Measurements from ENCODE around the gene SLF2. TPM values are rescaled to one million over a fixed set of nuclear protein-coding genes. Genes with fewer than 3 reads are reported as not detected.

SLF2 gene
- total RNA-seq, 2 experiments from 2014 or later = 29.0 to 31.9 TPM

DNA sequence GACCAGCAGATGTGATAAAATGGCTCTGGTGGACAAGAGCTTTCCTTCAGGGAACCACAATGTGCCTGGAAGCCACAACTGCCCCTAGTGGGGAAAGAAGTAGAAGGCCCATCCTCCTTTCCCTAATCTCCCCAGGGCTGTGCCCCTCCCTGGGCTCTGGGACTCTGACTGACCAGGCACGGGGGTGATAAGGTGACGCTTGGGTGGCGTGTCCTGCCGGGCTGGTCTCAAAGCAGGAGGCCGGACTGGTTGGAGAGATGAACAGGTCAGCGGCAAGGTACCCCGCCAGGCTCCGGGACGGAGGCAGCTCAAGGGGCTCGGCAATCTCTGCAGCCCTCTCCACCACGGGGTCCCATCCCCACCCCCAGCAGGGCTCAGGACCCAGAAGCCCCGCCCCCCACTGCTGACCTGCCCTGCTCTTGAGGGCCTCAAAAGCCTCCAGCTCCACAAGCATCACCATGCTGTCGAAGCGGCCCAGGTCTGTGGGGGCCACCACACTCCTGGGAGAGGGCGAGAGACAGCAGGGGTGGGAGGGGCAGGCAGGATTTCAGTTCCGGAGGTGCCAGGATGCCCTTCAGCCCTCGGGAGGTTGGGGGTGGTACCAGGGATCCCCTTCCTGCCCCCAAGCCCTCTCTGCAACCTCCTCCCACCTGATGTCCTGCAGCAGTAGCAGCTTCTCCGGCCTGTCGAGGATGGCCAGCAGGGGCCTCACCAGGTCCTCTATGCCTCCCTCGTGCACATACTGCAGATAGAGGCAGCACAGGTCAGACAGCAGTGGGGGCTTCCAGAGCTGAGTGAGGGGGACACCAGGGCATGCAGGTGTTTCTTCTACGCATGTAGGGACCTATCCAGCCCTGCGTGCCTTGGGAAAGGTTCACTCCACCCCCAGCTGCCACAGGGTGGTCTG lies 99.0 kb downstream of the SLF2 start:
- ATAC-seq = no peak
- Mint-ChIP-seq H3K27me3 (peaks cover 15% of the 10 kb centered on the region), H3K27ac (no peak overlapping the region), H3K9me3 (no peaks in the 10 kb centered on the region), H3K4me3 (no peak overlapping the region), H3K36me3 (ENCODE audit: low read depth) (no peaks in the 10 kb centered on the region), H3K4me1 (ENCODE audit: low read depth) (peaks cover 24% of the 10 kb centered on the region)
- intact Hi-C loops (cut with micrococcal nuclease) = no loop called here
- TF ChIP-seq, protein P1, sequence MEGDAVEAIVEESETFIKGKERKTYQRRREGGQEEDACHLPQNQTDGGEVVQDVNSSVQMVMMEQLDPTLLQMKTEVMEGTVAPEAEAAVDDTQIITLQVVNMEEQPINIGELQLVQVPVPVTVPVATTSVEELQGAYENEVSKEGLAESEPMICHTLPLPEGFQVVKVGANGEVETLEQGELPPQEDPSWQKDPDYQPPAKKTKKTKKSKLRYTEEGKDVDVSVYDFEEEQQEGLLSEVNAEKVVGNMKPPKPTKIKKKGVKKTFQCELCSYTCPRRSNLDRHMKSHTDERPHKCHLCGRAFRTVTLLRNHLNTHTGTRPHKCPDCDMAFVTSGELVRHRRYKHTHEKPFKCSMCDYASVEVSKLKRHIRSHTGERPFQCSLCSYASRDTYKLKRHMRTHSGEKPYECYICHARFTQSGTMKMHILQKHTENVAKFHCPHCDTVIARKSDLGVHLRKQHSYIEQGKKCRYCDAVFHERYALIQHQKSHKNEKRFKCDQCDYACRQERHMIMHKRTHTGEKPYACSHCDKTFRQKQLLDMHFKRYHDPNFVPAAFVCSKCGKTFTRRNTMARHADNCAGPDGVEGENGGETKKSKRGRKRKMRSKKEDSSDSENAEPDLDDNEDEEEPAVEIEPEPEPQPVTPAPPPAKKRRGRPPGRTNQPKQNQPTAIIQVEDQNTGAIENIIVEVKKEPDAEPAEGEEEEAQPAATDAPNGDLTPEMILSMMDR (IDR thresholded peaks at IDR 0.05) = no peak
- ChIA-PET CTCF (interaction anchor here (1.0 to 2.8 kb wide), 6 partner anchors 9 to 31 kb away, joined by 3 to 15 read pairs (median 4); partner anchors contain the start of gene LZTS2), POLR2A (interaction anchor here (1.2 kb wide), 1 partner anchor 23 kb away, joined by 4 read pairs; no protein-coding TSS in a partner anchor)
- no peak for DNase-seq

DNA sequence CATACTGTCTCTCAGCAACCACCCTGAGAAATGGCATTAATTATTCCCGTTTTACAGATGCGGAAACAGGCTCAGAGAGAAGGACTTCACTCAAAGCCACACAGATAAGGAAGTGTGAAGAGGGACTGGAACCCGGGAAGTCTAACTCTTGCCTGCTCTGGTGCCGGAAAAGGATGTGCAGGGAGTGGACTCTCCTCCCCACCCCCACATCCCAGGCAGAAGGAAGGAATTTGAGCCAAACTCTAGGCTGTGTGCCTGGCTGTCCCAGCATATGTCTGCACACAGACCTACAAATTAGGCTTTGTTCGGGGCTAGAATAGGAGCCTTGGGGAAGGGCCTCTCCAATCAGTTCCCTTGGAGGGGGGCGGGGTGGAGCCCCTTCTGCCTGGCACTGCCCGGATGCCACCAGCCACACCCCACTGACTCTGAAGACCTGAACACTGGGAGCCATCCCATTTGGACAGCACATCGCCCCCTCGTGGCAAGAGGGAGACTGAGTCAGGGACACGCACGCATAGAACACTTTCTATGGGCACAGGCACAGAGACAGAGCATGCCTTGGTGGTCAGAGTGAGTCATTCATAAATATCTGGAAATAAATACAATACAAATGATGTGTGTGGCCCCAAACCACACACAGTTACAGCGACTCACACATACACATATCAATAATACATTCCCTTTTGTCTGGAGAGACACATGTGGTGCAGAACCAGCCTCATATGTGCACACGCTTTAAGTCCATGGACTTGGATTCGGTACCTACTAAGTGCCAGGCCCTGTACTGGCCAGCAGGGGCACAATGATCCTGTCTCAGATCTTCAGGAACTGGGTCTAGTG lies 100.0 kb downstream of the SLF2 start:
- DNase-seq (peak; percentile 92), ATAC-seq (peak; percentile 90)
- peaks cover 19% of the 10 kb centered on the region for H3K27me3 Mint-ChIP-seq
- H3K36me3 Mint-ChIP-seq (ENCODE audit: low read depth) = no peaks in the 10 kb centered on the region
- ChIA-PET POLR2A (interaction anchor here (1.2 kb wide), 1 partner anchor 22 kb away, joined by 4 read pairs; no protein-coding TSS in a partner anchor), CTCF (interaction anchor here (1.2 to 2.8 kb wide), 4 partner anchors 10 to 30 kb away, joined by 4 to 15 read pairs (median 6); partner anchors contain the start of gene LZTS2)
- H3K4me3 Mint-ChIP-seq = no peak overlapping the region
- intact Hi-C loops (cut with micrococcal nuclease) = no loop called here
- peaks cover 24% of the 10 kb centered on the region for H3K4me1 Mint-ChIP-seq (ENCODE audit: low read depth)
- H3K27ac Mint-ChIP-seq = no peak overlapping the region
- TF ChIP-seq, protein P1 (IDR thresholded peaks at IDR 0.05) = peak; percentile 97
- H3K9me3 Mint-ChIP-seq = no peaks in the 10 kb centered on the region

DNA sequence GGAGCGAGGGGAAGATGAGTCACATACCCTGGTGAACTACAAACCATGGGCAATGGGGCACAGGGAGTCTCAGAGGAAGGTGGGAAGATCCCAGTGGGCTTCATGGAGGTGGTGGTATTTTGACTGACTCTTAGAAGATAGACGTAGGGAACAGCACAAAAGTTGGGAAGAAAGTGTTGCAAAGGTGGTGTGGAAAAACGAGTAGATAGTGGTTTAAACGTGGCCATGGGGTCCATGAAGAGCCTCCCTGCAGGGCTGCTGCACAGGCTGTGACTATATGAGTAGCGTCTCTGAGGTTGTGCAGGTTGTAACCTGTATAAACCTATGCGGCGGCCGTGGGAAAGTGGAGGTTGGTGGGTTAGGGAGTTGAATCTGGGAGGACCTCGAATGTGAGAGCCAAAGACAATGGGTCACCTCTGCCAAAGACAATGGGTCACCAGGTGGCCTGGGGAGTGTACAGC lies 100.6 kb downstream of the SLF2 start:
- no peaks in the 10 kb centered on the region for H3K9me3 Mint-ChIP-seq
- no peak for DNase-seq
- intact Hi-C loops (cut with micrococcal nuclease) = no loop called here
- CTCF ChIA-PET = interaction anchor here (1.3 to 7.3 kb wide), 13 partner anchors 12 to 343 kb away, joined by 4 to 178 read pairs (median 9); partner anchors contain the start of genes LZTS2, MRPL43, PDZD7 and SEMA4G
- no peak for ATAC-seq
- TF ChIP-seq, protein P1 (IDR thresholded peaks at IDR 0.05) = no peak
- H3K4me3 Mint-ChIP-seq = no peak overlapping the region
- H3K36me3 Mint-ChIP-seq (ENCODE audit: low read depth) = no peaks in the 10 kb centered on the region
- peaks cover 26% of the 10 kb centered on the region for H3K4me1 Mint-ChIP-seq (ENCODE audit: low read depth)
- POLR2A ChIA-PET = no interaction called here
- H3K27ac Mint-ChIP-seq = no peak overlapping the region
- peaks cover 25% of the 10 kb centered on the region for H3K27me3 Mint-ChIP-seq

DNA sequence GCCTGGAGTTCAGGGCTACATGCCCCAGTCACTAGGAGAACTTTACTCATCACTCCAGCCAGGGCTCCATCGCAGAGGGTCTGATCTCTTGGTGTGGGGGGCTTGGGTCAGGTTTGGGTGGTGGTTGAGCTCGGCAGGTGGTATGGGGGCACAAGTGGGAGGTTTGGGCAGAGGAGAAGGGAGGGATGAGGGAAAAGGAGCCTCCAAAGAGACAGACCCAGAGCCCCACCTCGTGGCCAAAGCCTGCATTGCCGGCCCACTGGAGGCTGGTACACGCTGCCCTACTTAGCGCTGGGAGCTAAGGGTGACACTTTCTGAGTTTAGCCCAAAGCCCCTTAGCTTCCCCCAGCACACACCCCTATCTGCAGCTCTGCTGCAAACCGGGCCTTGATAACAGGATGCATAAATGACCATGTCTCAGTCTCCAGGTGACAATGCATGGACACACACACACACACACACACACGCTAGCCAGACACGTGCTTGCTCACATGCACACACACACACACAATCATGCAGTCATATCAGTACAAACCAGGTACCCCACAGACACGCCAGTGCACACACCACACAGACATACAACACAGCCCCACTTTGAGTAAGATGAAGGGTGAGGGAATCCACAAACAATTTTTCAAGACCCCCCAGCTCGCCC lies 101.6 kb downstream of the SLF2 start:
- H3K36me3 Mint-ChIP-seq (ENCODE audit: low read depth) = no peaks in the 10 kb centered on the region
- no peak overlapping the region for H3K27ac Mint-ChIP-seq
- ATAC-seq (peak; percentile 48), DNase-seq (peak; percentile 88)
- no peaks in the 10 kb centered on the region for H3K9me3 Mint-ChIP-seq
- intact Hi-C loops (cut with micrococcal nuclease) = no loop called here
- CTCF ChIA-PET = interaction anchor here (0.6 to 7.3 kb wide), 29 partner anchors 13 to 453 kb away, joined by 3 to 178 read pairs (median 6); partner anchors contain the start of genes LZTS2, MRPL43, PDZD7 and SEMA4G
- H3K27me3 Mint-ChIP-seq = peaks cover 28% of the 10 kb centered on the region
- peaks cover 29% of the 10 kb centered on the region for H3K4me1 Mint-ChIP-seq (ENCODE audit: low read depth)
- no peak overlapping the region for H3K4me3 Mint-ChIP-seq
- TF ChIP-seq, protein P1 (IDR thresholded peaks at IDR 0.05) = peak; percentile 63
- POLR2A ChIA-PET = interaction anchor here (0.6 to 2.0 kb wide), 4 partner anchors 16 to 49 kb away, joined by 3 to 9 read pairs (median 4); partner anchors contain the start of genes PDZD7 and SFXN3

Small RNA genes within 50 kb of the gene (microRNA-seq; reads per million reads assigned to microRNA genes)
- gene MIR608 (ENCODE audit: borderline microRNAs expressed, borderline replicate concordance) = not detected

Other genes with a start within 250 kb of the SLF2 start
- gene PAX2, start 167.4 kb upstream of the SLF2 start, total RNA-seq = not detected
- 1 to 10 TPM; 1.2 to 1.6 TPM for gene SEMA4G, start 56.5 kb downstream of the SLF2 start, total RNA-seq
- gene MRPL43, start 74.5 kb downstream of the SLF2 start, total RNA-seq = 10 to 100 TPM; 46.0 to 50.9 TPM
- 10 to 100 TPM; 18.0 to 19.0 TPM for gene TWNK, start 74.6 kb downstream of the SLF2 start, total RNA-seq
- gene LZTS2, start 86.8 kb downstream of the SLF2 start, total RNA-seq = 10 to 100 TPM; 14.5 to 15.5 TPM
- under 1 TPM; 0.25 to 0.65 TPM for gene PDZD7, start 118.2 kb downstream of the SLF2 start, total RNA-seq
- gene SFXN3, start 118.3 kb downstream of the SLF2 start, total RNA-seq = 10 to 100 TPM; 28.8 to 29.6 TPM
- under 1 TPM; 0.72 to 0.90 TPM for gene KAZALD1, start 149.0 kb downstream of the SLF2 start, total RNA-seq
- gene TLX1, start 218.3 kb downstream of the SLF2 start, total RNA-seq = not detected

Data from activated CD8-positive, alpha-beta T cell treated with anti-CD3 and anti-CD28 coated beads for 36 hours (primary cell).